ENCODE results near the gene HAO1.

HAO1 gene

DNA sequence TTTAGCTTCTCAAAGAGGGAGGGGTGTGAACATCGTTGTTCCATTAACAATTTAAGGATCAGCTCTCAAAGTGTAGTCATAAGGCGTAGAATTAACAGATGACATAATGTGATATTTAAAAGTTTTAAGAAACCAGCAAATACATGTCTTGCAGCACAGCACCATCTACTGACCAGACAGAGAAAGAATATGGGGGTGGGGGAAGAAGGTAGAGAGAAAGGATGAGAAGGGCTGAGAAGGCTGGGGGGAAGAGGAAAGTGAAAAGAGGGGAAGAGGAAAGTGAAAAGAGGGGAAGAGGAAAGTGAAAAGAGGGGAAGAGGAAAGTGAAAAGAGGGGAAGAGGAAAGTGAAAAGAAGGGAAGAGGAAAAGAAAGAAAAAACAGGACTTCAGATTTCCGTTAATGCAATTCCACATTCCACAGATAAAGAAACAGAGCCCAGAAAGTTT lies 80.9 kb downstream of the HAO1 start:
- DNase-seq (ENCODE audit: low read depth, low spot score): peak; percentile 30
- no peak overlapping the region for H3K27ac ChIP-seq
- H3K36me3 ChIP-seq (ENCODE audit: insufficient read depth, low read length): no peaks in the 10 kb centered on the region

DNA sequence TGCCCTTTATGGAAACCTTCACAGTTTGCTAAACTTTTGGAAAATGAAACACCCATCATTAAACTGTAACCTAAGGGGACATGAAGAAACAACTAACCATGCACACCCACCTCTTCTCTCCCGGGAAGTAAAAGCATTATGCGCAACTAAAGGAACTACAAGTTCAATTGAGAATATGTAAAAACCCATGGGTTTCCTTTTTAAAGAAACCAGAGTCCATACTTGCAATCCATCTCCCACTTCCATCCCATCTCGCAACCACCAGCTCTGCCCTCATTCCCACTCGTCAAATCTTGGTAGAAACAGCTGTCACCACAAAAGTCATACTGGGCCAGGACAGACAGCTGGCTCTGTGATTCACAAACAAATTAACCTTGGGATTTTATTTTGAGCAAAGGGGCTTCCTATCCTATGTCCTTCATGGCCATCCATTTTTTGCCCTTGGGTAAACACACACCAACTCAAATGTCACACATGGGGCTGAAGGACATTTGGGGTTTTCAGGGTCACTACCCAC lies 81.5 kb downstream of the HAO1 start:
- TF ChIP-seq EZH2 (IDR thresholded peaks at IDR 0.05) (no peak), POLR2AphosphoS5 (IDR thresholded peaks at IDR 0.05; ENCODE audit: borderline replicate concordance, low read depth, low read length) (no peak), FOXP2 (optimal IDR thresholded peaks at IDR 0.05; ENCODE audit: control extremely low read depth, extremely low read length, insufficient read depth) (no peak)
- H3K27ac ChIP-seq: no peak overlapping the region
- no peaks in the 10 kb centered on the region for H3K36me3 ChIP-seq (ENCODE audit: insufficient read depth, low read length)
- H3K9ac ChIP-seq (ENCODE audit: insufficient read length): no peak overlapping the region
- no peak for DNase-seq (ENCODE audit: low read depth, low spot score)
- no peak overlapping the region for H3K4me3 ChIP-seq
- no peaks in the 10 kb centered on the region for H3K9me3 ChIP-seq (ENCODE audit: low read depth, low read length)

More for the DNA sequence above, 80.9 kb downstream of the HAO1 start:
- H3K9ac ChIP-seq (ENCODE audit: insufficient read length): no peak overlapping the region
- no peak overlapping the region for H3K4me3 ChIP-seq
- no peak for TF ChIP-seq POLR2AphosphoS5 (IDR thresholded peaks at IDR 0.05; ENCODE audit: borderline replicate concordance, low read depth, low read length)
- TF ChIP-seq FOXP2 (optimal IDR thresholded peaks at IDR 0.05; ENCODE audit: control extremely low read depth, extremely low read length, insufficient read depth): no peak
- no peak for TF ChIP-seq EZH2 (IDR thresholded peaks at IDR 0.05)
- H3K9me3 ChIP-seq (ENCODE audit: low read depth, low read length): no peaks in the 10 kb centered on the region

DNA sequence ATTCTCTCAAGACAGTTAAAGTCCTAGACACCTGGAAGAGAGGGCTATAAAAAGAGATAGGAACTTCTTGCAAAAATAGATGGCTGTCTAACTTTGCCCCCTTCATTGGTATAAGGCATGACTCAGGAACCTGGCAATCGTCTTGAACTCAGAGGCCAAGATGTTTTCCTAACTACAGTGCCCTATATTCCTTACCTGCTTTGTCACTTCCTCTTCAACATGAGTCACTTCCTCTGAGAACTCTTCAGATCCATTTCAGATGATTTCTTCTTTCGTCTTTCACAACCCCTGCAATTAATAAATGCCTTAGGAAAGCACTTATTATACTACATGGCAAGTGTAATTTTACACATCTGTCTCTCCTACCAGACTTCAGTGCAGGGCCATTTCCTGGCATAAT lies 83.5 kb downstream of the HAO1 start:
- DNase-seq (ENCODE audit: low read depth, low spot score): no peak
- H3K9ac ChIP-seq (ENCODE audit: insufficient read length): no peak overlapping the region
- H3K4me3 ChIP-seq: no peak overlapping the region
- H3K36me3 ChIP-seq (ENCODE audit: insufficient read depth, low read length): no peaks in the 10 kb centered on the region
- H3K27ac ChIP-seq: no peak overlapping the region
- H3K9me3 ChIP-seq (ENCODE audit: low read depth, low read length): no peaks in the 10 kb centered on the region
- no peak for TF ChIP-seq POLR2AphosphoS5 (IDR thresholded peaks at IDR 0.05; ENCODE audit: borderline replicate concordance, low read depth, low read length)
- TF ChIP-seq EZH2 (IDR thresholded peaks at IDR 0.05): no peak
- TF ChIP-seq FOXP2 (optimal IDR thresholded peaks at IDR 0.05; ENCODE audit: control extremely low read depth, extremely low read length, insufficient read depth): no peak

DNA sequence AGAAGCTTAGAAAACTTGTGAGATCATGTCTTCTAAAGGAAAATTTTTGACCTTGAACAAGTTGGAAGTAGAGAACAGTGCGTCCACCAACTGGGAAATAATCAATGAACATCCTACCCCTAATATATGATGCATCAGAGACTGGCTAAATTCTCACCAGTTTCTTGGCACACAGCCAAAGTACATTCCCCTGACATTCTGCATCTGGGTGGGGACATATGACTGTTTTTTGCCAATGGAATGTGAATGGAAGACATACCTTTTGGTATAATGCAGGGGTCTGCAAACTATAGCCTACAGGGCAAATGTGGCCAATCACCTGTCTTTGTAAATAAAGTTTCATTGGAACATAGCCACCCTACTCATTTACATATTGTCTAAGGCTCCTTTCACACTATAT lies 84.7 kb downstream of the HAO1 start:
- Histone ChIP-seq H3K36me3 (ENCODE audit: insufficient read depth, low read length) (no peaks in the 10 kb centered on the region), H3K27ac (no peak overlapping the region), H3K9me3 (ENCODE audit: low read depth, low read length) (no peaks in the 10 kb centered on the region), H3K9ac (ENCODE audit: insufficient read length) (no peak overlapping the region), H3K4me3 (no peak overlapping the region)
- TF ChIP-seq FOXP2 (optimal IDR thresholded peaks at IDR 0.05; ENCODE audit: control extremely low read depth, extremely low read length, insufficient read depth) (no peak), POLR2AphosphoS5 (IDR thresholded peaks at IDR 0.05; ENCODE audit: borderline replicate concordance, low read depth, low read length) (no peak), EZH2 (IDR thresholded peaks at IDR 0.05) (no peak)
- no peak for DNase-seq (ENCODE audit: low read depth, low spot score)

DNA sequence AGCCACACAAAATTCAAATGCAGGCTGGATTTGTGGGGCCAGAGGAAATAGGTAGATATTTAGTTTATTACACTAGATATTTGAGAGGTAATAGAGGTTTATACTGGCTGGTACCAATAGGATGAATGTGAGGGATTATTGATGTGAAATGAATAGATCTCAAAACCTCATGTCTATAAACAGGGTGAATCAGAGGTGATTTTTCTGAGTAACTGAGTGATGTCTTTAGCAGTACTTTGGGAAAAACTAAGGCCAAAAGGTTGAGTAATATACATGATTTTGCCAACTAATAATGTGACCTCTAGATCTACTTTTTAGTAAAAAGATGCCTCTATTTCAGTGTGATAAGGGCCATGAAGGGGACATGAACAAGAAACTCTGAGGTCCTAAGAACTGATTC lies 86.8 kb downstream of the HAO1 start:
- Histone ChIP-seq H3K9me3 (ENCODE audit: low read depth, low read length) (no peaks in the 10 kb centered on the region), H3K4me3 (no peak overlapping the region), H3K9ac (ENCODE audit: insufficient read length) (no peak overlapping the region), H3K27ac (no peak overlapping the region), H3K36me3 (ENCODE audit: insufficient read depth, low read length) (no peaks in the 10 kb centered on the region)
- TF ChIP-seq EZH2 (IDR thresholded peaks at IDR 0.05) (no peak), POLR2AphosphoS5 (IDR thresholded peaks at IDR 0.05; ENCODE audit: borderline replicate concordance, low read depth, low read length) (no peak), FOXP2 (optimal IDR thresholded peaks at IDR 0.05; ENCODE audit: control extremely low read depth, extremely low read length, insufficient read depth) (no peak)
- DNase-seq (ENCODE audit: low read depth, low spot score): no peak

DNA sequence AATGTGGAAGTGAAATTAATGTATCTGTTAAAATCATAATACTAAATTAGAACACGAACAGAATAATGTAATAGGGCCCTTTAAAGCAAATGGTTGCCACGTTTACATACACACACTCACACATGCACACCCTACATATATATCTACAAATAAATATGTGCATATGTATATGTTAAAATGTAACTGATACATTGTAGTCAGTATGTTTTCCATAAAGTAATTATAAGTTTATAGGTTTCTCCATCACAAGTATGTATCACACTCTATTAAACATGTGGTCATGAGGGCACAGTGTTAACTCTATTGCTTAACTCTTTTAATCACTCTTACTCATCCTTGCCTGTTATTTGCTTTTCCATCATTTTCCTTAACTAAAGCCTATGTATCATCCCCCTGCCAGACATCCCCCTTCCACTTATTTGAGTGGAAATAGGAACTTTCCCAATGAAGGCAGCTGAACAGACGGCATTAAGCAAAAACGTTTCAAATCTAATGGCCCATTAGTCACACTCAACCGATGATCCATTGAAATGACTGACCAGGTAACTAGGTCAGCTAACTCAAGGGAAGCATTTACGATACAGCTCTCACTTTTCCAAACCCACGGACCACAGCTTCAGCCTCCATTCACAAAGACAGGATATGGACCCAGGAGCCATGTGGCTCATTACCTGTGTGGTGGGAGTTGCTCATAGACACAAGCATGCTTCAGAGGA lies 89.3 kb downstream of the HAO1 start:
- no peak for TF ChIP-seq EZH2 (IDR thresholded peaks at IDR 0.05)
- no peak for TF ChIP-seq POLR2AphosphoS5 (IDR thresholded peaks at IDR 0.05; ENCODE audit: borderline replicate concordance, low read depth, low read length)
- TF ChIP-seq FOXP2 (optimal IDR thresholded peaks at IDR 0.05; ENCODE audit: control extremely low read depth, extremely low read length, insufficient read depth): no peak
- Histone ChIP-seq H3K27ac (no peak overlapping the region), H3K9me3 (ENCODE audit: low read depth, low read length) (no peaks in the 10 kb centered on the region), H3K4me3 (no peak overlapping the region), H3K36me3 (ENCODE audit: insufficient read depth, low read length) (no peaks in the 10 kb centered on the region), H3K9ac (ENCODE audit: insufficient read length) (no peak overlapping the region)
- DNase-seq (ENCODE audit: low read depth, low spot score): no peak

DNA sequence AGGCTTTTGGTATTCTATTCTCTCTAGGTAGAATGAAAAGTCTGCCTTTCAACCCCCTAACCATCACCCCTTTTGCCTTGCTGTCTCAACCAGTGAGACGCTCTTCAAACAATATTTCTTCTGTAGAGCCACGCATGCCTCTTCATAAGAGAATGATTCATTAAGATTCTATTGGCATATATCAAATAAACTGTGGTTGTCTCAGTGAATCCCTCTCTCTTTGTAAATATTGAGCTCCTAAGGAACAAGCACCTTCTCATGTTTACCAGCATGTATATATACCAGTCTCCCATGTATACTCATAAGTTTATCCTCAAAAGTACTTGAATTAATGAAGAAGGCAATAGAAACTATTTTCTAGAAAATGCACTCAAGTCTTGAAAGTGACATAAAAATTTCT lies 90.6 kb downstream of the HAO1 start:
- no peak overlapping the region for H3K9ac ChIP-seq (ENCODE audit: insufficient read length)
- TF ChIP-seq POLR2AphosphoS5 (IDR thresholded peaks at IDR 0.05; ENCODE audit: borderline replicate concordance, low read depth, low read length) (no peak), EZH2 (IDR thresholded peaks at IDR 0.05) (no peak)
- no peaks in the 10 kb centered on the region for H3K36me3 ChIP-seq (ENCODE audit: insufficient read depth, low read length)
- H3K9me3 ChIP-seq (ENCODE audit: low read depth, low read length): no peaks in the 10 kb centered on the region
- no peak overlapping the region for H3K4me3 ChIP-seq
- H3K27ac ChIP-seq: no peak overlapping the region
- no peak for DNase-seq (ENCODE audit: low read depth, low spot score)

DNA sequence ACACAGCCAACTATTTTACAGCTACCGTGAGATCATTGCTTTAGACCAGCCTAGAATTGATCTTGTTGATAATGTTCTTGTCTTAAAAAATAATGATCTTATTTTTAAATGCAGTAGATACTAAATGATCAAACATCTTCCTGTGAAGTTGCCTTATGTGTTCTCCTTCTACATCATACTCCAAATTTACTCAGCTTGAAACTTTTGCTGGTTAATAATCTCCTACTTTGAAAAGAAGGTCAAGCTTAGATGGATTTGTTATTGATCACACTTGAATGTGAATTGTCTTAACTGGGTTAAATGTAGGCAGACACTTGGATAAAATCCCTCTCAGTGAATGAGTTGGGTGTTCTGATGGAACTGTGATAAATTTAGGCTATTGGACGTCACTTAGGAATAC lies 91.9 kb downstream of the HAO1 start:
- H3K27ac ChIP-seq: no peak overlapping the region
- no peak overlapping the region for H3K4me3 ChIP-seq
- no peaks in the 10 kb centered on the region for H3K36me3 ChIP-seq (ENCODE audit: insufficient read depth, low read length)
- no peaks in the 10 kb centered on the region for H3K9me3 ChIP-seq (ENCODE audit: low read depth, low read length)
- TF ChIP-seq EZH2 (IDR thresholded peaks at IDR 0.05) (no peak), FOXP2 (optimal IDR thresholded peaks at IDR 0.05; ENCODE audit: control extremely low read depth, extremely low read length, insufficient read depth) (no peak), POLR2AphosphoS5 (IDR thresholded peaks at IDR 0.05; ENCODE audit: borderline replicate concordance, low read depth, low read length) (no peak)
- H3K9ac ChIP-seq (ENCODE audit: insufficient read length): no peak overlapping the region
- DNase-seq (ENCODE audit: low read depth, low spot score): no peak

DNA sequence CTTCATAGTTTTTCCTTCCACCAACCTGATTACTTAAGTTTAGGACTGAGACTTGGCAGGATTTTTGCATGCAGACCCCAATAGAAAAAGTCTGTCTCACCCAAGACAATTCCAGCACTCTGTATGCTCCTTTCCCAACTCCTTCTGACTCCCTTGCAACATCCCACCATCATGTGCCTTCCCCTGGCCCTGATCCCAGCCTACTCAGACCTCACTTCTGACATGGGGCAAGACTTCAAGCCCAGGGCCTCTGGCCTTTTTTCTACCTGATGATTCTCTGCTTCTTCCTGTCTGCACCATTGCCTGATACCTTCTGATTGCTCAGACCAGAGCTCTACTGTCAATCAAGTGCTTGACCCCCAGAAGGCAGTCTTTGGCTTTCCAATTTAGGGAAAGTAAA lies 96.6 kb downstream of the HAO1 start:
- no peak overlapping the region for H3K9ac ChIP-seq (ENCODE audit: insufficient read length)
- H3K9me3 ChIP-seq (ENCODE audit: low read depth, low read length): no peaks in the 10 kb centered on the region
- TF ChIP-seq EZH2 (IDR thresholded peaks at IDR 0.05) (no peak), FOXP2 (optimal IDR thresholded peaks at IDR 0.05; ENCODE audit: control extremely low read depth, extremely low read length, insufficient read depth) (no peak), POLR2AphosphoS5 (IDR thresholded peaks at IDR 0.05; ENCODE audit: borderline replicate concordance, low read depth, low read length) (no peak)
- H3K4me3 ChIP-seq: no peak overlapping the region
- no peaks in the 10 kb centered on the region for H3K36me3 ChIP-seq (ENCODE audit: insufficient read depth, low read length)
- no peak for DNase-seq (ENCODE audit: low read depth, low spot score)
- H3K27ac ChIP-seq: no peak overlapping the region
